Stomach (tissue), 9 donors: ENCODE results near the gene UPK1A. TPM values are rescaled to one million over a fixed set of nuclear protein-coding genes. Genes with fewer than 3 reads are reported as not detected.
A peak's percentile ranks its signal among the peaks of the same experiment; 100 is the strongest.

Source experiments
- DNase-seq, 2 donors: peaks; one replicate each; pipeline versions ENCODE4 v3.0.0 to v3.0.0-alpha.2; 2013 to 2019
- H3K27ac ChIP-seq, 5 donors: fragments of 200-600 bp in 4 of 5; sonication (generic) in 4 of 5; one replicate each; pipeline ENCODE4 v1.5.1; 2013 to 2019; ENCODE audit warnings: mild to moderate bottlenecking in 1 of 5, moderate library complexity in 1 of 5
- H3K27me3 ChIP-seq, 3 donors: fragments of 200-600 bp; sonication (generic); one replicate each; pipeline ENCODE4 v1.5.1; 2017 to 2019; ENCODE audit warnings: mixed run types in 1 of 3
- H3K36me3 ChIP-seq, 4 donors: fragments of 200-600 bp; sonication (generic); 1 replicate in 3 of 4; 2 replicates in 1 of 4; pipeline ENCODE4 v1.5.1; 2016 to 2019
- H3K4me1 ChIP-seq, 4 donors: fragments of 200-600 bp; sonication (generic); one replicate each; pipeline ENCODE4 v1.5.1; 2016 to 2019
- H3K4me3 ChIP-seq, 4 donors: fragments of 200-600 bp; sonication (generic) in 3 of 4; one replicate each; pipeline ENCODE4 v1.5.1; 2016 to 2019; ENCODE audit warnings: mild to moderate bottlenecking in 1 of 4
- H3K9me3 ChIP-seq, 4 donors: fragments of 200-600 bp; sonication (generic); one replicate each; pipeline ENCODE4 v1.5.1; 2016 to 2019
- EP300 ChIP-seq: sonication (generic); formaldehyde crosslinking; IDR thresholded peaks from one replicate; pipeline ENCODE4 v1.6.1; 2017; ENCODE audit warnings: antibody characterized with exemption
- POLR2A ChIP-seq, 4 donors: fragments of 450-650 bp; IDR thresholded peaks; one replicate each; pipeline ENCODE4 v1.6.1; 2016; ENCODE audit warnings: antibody characterized with exemption in 4 of 4, control low read depth in 2 of 4, mild to moderate bottlenecking in 1 of 4, moderate library complexity in 1 of 4
- POLR2AphosphoS5 ChIP-seq, 3 donors: sonication (generic); formaldehyde crosslinking; IDR thresholded peaks; one replicate each; pipeline ENCODE4 v1.6.1; 2016; ENCODE audit warnings: antibody characterized with exemption in 3 of 3
- WGBS, 5 donors: extraction: QIAGEN DNeasy Blood & Tissue Kit in 3 of 5; methylation state at CpG; one replicate each; pipeline versions ENCODE4 v1.1.5 to v1.1.7; 2013 to 2018; 5-methylcytosine and 5-hydroxymethylcytosine counted together
- intact Hi-C: fragments of 100-400 bp; cut with DNase I; formaldehyde crosslinking; loops from one replicate; pipeline ENCODE4 v1.15.1; 2023; ENCODE audit warnings: low total_unique reads
- polyA plus RNA-seq, 3 donors: library from polyadenylated mRNA; stranded (reverse); fragments of 200-250 nt; gene quantifications; one replicate each; pipeline ENCODE4 v1.2.3, GENCODE V29; 2013
- total RNA-seq, 5 donors: library from RNA; depleted of rRNA; stranded (reverse); fragments of >200 nt; gene quantifications; one replicate each; pipeline versions ENCODE4 v1.1.0 to v1.2.3, GENCODE V29; 2014 to 2016
- TF ChIP-seq, protein P1 (sequence below), 7 experiments: fragments of 450-650 bp in 4 of 7; fragments of 200-600 bp in 3 of 7; sonication (generic) in 3 of 7; IDR thresholded peaks; one replicate each; pipeline ENCODE4 v1.5.1; 2016 to 2019; ENCODE audit warnings: antibody characterized with exemption in 7 of 7, control low read depth in 2 of 7, mild to moderate bottlenecking in 1 of 7
- donor health status: healthy with polysubstance abuse.
- donor health status: Bipolar disorder and iron deficiency.
- donor health status: healthy.

Gene UPK1A
- total and polyA plus RNA-seq, 8 donors: 0.08 TPM; not detected in 7

DNA sequence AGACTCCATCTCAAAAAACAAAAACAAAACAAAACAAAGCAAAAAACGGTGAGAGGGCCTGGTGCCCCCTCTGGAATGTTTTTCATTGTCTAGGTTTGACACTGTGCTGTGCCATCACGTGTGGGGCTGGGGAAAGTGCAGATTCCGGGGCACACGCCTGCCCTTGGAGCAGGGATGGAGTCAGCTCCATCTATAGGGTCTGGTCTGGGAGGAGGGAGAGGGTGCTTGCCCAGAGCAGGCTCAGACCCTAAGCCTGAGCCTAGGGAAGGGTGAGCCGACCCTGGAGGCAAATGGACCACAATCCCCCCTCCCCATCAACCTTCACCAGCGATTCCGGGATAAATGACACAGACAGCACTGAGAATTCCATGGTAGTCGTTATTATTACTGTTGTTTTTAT lies 27.1 kb downstream of the UPK1A start:
- TF ChIP-seq POLR2AphosphoS5 (IDR thresholded peaks at IDR 0.05) (no peak), POLR2A (IDR thresholded peaks at IDR 0.05) (no peak), EP300 (no peak)
- TF ChIP-seq, protein P1, sequence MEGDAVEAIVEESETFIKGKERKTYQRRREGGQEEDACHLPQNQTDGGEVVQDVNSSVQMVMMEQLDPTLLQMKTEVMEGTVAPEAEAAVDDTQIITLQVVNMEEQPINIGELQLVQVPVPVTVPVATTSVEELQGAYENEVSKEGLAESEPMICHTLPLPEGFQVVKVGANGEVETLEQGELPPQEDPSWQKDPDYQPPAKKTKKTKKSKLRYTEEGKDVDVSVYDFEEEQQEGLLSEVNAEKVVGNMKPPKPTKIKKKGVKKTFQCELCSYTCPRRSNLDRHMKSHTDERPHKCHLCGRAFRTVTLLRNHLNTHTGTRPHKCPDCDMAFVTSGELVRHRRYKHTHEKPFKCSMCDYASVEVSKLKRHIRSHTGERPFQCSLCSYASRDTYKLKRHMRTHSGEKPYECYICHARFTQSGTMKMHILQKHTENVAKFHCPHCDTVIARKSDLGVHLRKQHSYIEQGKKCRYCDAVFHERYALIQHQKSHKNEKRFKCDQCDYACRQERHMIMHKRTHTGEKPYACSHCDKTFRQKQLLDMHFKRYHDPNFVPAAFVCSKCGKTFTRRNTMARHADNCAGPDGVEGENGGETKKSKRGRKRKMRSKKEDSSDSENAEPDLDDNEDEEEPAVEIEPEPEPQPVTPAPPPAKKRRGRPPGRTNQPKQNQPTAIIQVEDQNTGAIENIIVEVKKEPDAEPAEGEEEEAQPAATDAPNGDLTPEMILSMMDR (IDR thresholded peaks at IDR 0.05): no peak
- no peaks in the 10 kb centered on the region for H3K4me1 ChIP-seq
- H3K27ac ChIP-seq: no peak overlapping the region
- no peaks in the 10 kb centered on the region for H3K36me3 ChIP-seq
- no peak overlapping the region for H3K4me3 ChIP-seq
- no peak for DNase-seq
- no peaks in the 10 kb centered on the region for H3K9me3 ChIP-seq
- H3K27me3 ChIP-seq: peaks cover 0 to 3% (median 0%) of the 10 kb centered on the region in 3 donors
- intact Hi-C loops: no loop called here
- WGBS, 5 donors: 9 to 21% (median 11%) methylated on average over 8 of the region's 8 CpGs

GRCh38 chr19:35693835-35694599 lies 27.7 kb downstream of the UPK1A start:
- H3K27me3 ChIP-seq: no peaks in the 10 kb centered on the region
- intact Hi-C loops: no loop called here
- 32 to 41% (median 33%) methylated on average over 8 of the region's 8 CpGs for WGBS, 5 donors
- DNase-seq: peak; percentile 92 to 95
- no peaks in the 10 kb centered on the region for H3K4me1 ChIP-seq
- no peaks in the 10 kb centered on the region for H3K9me3 ChIP-seq
- no peaks in the 10 kb centered on the region for H3K36me3 ChIP-seq
- H3K4me3 ChIP-seq: no peak overlapping the region
- TF ChIP-seq, protein P1 (IDR thresholded peaks at IDR 0.05): peak in 5 of 7 experiments; percentile 84 to 98 (median 97)
- peak in 1 of 3 donors; percentile 77 for TF ChIP-seq POLR2AphosphoS5 (IDR thresholded peaks at IDR 0.05)
- TF ChIP-seq EP300: no peak
- no peak overlapping the region for H3K27ac ChIP-seq

GRCh38 chr19:35695895-35696422 lies 29.6 kb downstream of the UPK1A start:
- WGBS, 5 donors: 71 to 85% (median 77%) methylated on average over 2 of the region's 2 CpGs
- intact Hi-C loops: no loop called here

DNA sequence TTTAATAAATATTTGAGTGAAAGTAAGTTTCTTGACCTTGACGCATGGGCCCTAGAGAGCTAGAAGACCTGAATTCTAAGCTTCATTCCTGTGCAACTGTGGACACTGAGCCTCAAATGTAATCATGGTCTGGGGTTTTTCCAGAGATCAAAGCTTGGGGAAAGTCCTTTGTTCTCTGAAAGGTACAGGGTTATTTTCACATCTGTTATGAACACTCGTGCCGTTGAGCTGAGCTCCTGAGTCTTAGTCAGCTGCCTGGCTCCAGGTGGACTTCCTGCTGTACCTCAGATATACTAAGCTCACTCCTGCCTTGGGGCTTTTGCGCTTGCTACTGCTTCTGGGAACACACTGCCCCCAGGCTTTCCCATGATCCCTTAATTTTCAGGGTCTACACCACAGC lies 30.5 kb downstream of the UPK1A start:
- H3K4me1 ChIP-seq: peaks cover 0 to 3% (median 2%) of the 10 kb centered on the region in 4 donors
- H3K27ac ChIP-seq: no peak overlapping the region
- no peaks in the 10 kb centered on the region for H3K36me3 ChIP-seq
- H3K9me3 ChIP-seq: no peaks in the 10 kb centered on the region
- TF ChIP-seq, protein P1 (IDR thresholded peaks at IDR 0.05): no peak
- TF ChIP-seq POLR2AphosphoS5 (IDR thresholded peaks at IDR 0.05) (no peak), POLR2A (IDR thresholded peaks at IDR 0.05) (no peak), EP300 (no peak)
- intact Hi-C loops: no loop called here
- H3K4me3 ChIP-seq: no peak overlapping the region
- H3K27me3 ChIP-seq: no peaks in the 10 kb centered on the region
- 39 to 54% (median 47%) methylated on average over 4 of the region's 4 CpGs for WGBS, 5 donors
- DNase-seq: no peak

More at GRCh38 chr19:35695895-35696422, 29.6 kb downstream of the UPK1A start:
- TF ChIP-seq POLR2AphosphoS5 (IDR thresholded peaks at IDR 0.05): no peak
- TF ChIP-seq EP300: no peak
- TF ChIP-seq POLR2A (IDR thresholded peaks at IDR 0.05): no peak
- TF ChIP-seq, protein P1 (IDR thresholded peaks at IDR 0.05): no peak
- Histone ChIP-seq H3K4me1 (no peaks in the 10 kb centered on the region), H3K4me3 (no peak overlapping the region), H3K27me3 (no peaks in the 10 kb centered on the region), H3K27ac (no peak overlapping the region), H3K9me3 (no peaks in the 10 kb centered on the region), H3K36me3 (no peaks in the 10 kb centered on the region)
- no peak for DNase-seq
